ENCODE results near the gene NODAL. TPM values are rescaled to one million over a fixed set of nuclear protein-coding genes. Genes with fewer than 3 reads are reported as not detected.

Gene NODAL
- total and polyA plus RNA-seq, 2 donors: not detected

DNA sequence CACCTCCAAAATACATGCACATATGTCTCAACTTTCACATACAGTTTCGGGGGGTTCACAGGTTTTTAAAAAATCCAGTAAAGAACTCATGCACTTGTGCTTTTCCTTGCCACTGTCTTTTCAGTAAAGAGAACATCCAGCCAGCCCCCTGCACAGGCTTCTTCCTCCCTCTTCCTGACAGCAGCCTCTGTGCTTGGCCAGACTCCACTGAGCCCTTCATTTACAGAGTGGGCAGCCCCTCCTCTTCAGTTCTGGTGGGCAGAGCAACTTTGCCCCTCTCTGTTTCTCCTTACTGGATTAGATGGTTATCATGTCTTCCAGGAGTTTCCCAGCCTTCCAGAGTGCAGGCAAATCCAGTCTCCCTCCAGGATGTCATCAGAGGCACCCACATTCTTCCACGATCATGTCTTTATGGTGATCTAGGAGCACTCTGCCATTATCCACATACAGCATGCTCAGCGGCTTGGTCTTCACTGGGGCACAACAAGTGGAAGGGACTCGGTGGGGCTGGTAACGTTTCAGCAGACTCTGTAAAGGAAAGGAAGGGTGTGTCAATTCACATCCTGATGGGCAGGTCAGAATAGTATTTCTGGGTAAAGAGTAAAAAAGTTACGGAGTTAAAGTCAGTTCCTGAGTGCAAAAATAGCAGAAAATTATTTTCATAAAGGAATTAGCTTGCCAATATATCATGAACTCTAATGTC is 8.8 kb downstream of the NODAL start:
- Histone ChIP-seq H3K4me3 (ENCODE audit: low read depth, low read length) (no peak overlapping the region), H3K27ac (ENCODE audit: low read depth) (no peak overlapping the region), H3K36me3 (ENCODE audit: insufficient read depth) (peaks cover 1% of the 10 kb centered on the region), H3K4me1 (ENCODE audit: insufficient read depth) (no peaks in the 10 kb centered on the region)
- DNase-seq (ENCODE audit: extremely low spot score): no peak
- WGBS: 75% methylated on average over 6 of the region's 6 CpGs

DNA sequence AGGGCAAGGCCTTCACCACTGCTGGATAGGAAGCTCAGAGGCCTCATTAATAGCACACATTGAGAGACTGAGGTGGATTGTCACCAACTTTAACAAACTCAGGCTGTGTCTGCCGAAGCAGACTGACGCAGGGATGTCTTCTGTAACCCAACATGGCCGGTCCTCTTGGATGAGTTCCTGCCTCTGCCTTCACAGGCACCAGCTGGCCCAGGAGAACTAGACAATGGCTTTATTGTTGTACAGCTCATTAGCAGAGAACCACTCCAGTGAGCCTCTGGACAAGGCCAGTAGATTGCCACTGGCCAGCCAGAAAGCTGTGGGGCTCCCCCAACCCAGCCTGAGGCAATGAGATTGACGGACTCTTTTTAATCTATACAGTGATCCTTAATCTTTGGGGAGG is 9.4 kb downstream of the NODAL start:
- DNase-seq (ENCODE audit: extremely low spot score): no peak
- Histone ChIP-seq H3K4me3 (ENCODE audit: low read depth, low read length) (no peak overlapping the region), H3K27ac (ENCODE audit: low read depth) (no peak overlapping the region), H3K4me1 (ENCODE audit: insufficient read depth) (no peaks in the 10 kb centered on the region), H3K36me3 (ENCODE audit: insufficient read depth) (peaks cover 1% of the 10 kb centered on the region)
- 65% methylated on average over 4 of the region's 4 CpGs for WGBS

DNA sequence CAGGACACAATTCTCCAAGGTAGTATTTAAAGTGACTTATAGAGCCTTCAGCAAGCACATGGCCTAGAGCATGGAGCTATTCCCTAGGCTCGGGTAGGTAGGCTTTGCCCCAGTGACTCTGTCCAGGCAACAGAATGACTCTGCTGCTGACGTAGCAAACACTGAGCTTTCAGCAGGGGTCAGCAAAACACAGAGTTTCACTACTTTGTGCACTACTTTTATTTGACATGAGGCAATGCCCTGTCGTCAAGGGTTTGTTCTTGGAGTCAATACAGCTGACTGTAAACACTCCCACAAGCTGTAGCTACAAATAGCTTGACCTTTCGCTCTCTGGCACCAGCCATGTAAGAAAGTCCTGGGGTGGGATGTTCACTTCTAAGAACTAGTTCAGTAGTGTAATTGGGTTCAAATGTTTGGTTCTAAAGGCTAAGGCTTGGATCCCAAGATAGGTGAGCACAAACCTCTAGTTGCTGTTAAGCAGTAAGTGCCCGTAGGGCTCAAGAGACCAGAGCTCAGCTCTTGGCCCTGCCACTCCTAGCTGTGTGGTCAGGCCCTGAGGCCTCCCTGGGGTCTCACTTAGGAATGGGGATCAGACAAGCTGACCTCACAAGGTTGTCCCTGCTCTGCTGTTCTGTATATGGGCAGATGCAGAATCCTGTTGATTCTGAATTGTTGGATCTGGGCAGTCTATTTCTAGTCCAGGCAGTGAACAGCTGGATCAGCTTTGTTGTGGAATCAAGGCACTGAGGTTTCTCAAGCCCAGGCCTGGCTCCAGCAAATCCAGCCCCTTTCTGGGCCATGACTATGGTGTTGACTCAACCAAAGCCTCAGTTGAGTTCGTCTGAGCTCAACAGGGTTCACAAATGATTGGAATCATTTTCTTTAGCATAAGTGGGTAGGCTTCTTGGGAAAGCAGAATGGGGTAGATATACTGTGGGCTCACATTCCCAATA is 10.7 kb downstream of the NODAL start:
- WGBS: 22% methylated on average over 6 of the region's 6 CpGs
- no peaks in the 10 kb centered on the region for H3K4me1 ChIP-seq (ENCODE audit: insufficient read depth)

DNA sequence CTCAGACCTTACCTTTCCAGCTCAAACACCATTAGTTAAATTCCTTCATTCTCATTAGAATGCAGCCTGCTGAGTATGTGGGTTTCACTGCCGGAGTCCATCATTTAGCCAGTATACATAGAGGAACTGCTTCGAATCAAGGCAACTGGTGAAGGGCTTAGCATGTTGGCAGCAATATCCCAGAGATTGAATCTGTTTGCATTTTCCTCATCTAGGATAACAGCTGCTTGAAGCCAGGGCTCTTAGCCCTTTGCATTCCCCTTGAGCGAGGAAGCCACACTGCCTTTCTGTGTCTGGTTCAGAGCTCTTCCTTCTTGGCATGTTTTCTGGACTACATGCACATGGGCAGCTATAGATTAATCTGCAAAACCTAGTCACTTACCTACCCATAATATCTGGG is 14.7 kb downstream of the NODAL start:
- peaks cover 5% of the 10 kb centered on the region for H3K36me3 ChIP-seq (ENCODE audit: insufficient read depth)
- H3K27ac ChIP-seq (ENCODE audit: low read depth): no peak overlapping the region
- WGBS: 44% methylated on average over 3 of the region's 3 CpGs
- DNase-seq (ENCODE audit: extremely low spot score): no peak
- no peak overlapping the region for H3K4me3 ChIP-seq (ENCODE audit: low read depth, low read length)
- H3K4me1 ChIP-seq (ENCODE audit: insufficient read depth): no peaks in the 10 kb centered on the region

More for the DNA sequence above, 10.7 kb downstream of the NODAL start:
- H3K27ac ChIP-seq (ENCODE audit: low read depth): peak overlapping the region; percentile 83
- peaks cover 1% of the 10 kb centered on the region for H3K36me3 ChIP-seq (ENCODE audit: insufficient read depth)
- DNase-seq (ENCODE audit: extremely low spot score): no peak
- no peak overlapping the region for H3K4me3 ChIP-seq (ENCODE audit: low read depth, low read length)

DNA sequence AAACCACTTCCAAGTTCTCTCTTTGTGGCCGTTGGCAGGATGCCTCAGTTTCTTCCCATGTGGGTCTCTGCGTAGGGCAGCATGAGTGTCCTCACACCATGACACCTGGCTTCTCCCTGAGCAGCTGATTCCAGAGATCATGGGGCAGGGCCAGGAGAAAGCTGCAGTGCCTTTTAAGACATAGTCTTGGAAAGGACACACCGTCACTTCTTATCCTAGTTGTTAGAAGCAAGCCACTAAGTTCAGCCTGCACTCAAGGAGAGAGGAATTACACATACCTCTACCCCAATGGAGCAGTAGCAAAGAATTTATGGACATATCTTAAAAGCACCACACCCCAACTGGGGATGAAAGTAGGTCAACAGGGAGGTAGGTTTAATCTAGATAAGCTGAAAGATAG is 16.4 kb downstream of the NODAL start:
- Histone ChIP-seq H3K4me1 (ENCODE audit: insufficient read depth) (no peaks in the 10 kb centered on the region), H3K36me3 (ENCODE audit: insufficient read depth) (peaks cover 6% of the 10 kb centered on the region), H3K27ac (ENCODE audit: low read depth) (no peak overlapping the region), H3K4me3 (ENCODE audit: low read depth, low read length) (no peak overlapping the region)
- WGBS: 53% methylated on average over 3 of the region's 3 CpGs
- no peak for DNase-seq (ENCODE audit: extremely low spot score)

DNA sequence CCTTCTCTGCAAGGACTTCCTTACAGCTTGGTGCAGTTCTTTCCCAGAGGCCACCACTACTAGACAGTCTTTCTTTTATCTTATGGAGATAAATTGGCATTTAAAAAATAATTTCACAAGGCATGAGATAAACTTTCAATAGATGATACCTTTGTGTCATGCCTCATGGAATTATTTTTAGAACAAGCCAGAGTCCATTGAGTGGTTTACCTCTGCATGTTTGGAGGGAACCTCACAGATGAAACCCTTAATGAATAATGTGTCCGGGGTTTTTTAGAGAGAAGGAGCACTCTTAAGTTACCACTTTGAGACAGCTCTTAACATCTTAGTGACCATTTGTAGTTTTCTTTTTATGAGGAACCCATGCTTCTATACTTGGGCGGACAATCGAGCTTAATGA is 17.2 kb downstream of the NODAL start:
- Histone ChIP-seq H3K4me3 (ENCODE audit: low read depth, low read length) (no peak overlapping the region), H3K36me3 (ENCODE audit: insufficient read depth) (peaks cover 6% of the 10 kb centered on the region), H3K4me1 (ENCODE audit: insufficient read depth) (no peaks in the 10 kb centered on the region), H3K27ac (ENCODE audit: low read depth) (no peak overlapping the region)
- WGBS: 91% methylated on average over 3 of the region's 3 CpGs
- DNase-seq (ENCODE audit: extremely low spot score): no peak

DNA sequence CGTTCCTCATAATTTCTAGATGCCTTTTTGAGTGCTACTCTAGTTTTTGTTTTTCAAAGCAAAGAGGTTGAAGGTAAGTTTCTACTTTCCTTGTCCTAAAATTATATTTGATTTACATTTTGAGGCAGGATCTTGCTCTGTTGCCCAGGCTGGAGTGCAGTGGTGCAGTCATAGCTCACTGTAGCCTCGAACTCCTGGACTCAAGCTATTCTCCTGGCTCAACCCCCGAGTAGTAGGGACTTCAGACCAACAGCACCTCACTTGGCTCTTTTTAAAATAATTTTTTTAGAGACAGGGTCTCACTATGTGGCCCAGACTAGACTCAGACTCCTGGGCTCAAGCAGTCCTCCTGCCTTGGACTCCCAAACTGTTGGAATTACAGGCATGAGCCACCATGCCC is 22.8 kb downstream of the NODAL start:
- WGBS: 90% methylated on average over 3 of the region's 3 CpGs
- no peak for DNase-seq (ENCODE audit: extremely low spot score)
- H3K4me3 ChIP-seq (ENCODE audit: low read depth, low read length): no peak overlapping the region
- H3K27ac ChIP-seq (ENCODE audit: low read depth): no peak overlapping the region
- H3K36me3 ChIP-seq (ENCODE audit: insufficient read depth): peaks cover 4% of the 10 kb centered on the region
- H3K4me1 ChIP-seq (ENCODE audit: insufficient read depth): peaks cover 3% of the 10 kb centered on the region

DNA sequence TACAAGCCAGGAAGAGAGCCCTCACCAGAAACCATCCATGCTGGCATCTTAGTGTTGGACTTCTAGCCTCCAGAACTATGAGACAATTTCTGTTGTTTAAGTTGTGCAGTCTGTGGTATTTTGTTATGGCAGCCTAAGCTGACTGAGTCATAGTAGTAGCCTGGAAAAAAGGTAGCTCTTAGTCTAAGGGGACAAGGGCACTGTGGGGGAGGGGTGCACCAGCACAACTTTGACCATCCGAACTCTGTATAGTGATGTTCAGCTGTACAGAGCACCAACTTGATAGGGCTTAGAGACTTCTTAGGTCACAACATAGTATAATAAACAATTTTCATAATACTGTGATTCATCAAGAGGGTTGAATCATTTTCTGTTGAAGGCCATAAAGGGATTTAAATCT is 23.3 kb downstream of the NODAL start:
- no peak for DNase-seq (ENCODE audit: extremely low spot score)
- H3K4me3 ChIP-seq (ENCODE audit: low read depth, low read length): no peak overlapping the region
- H3K36me3 ChIP-seq (ENCODE audit: insufficient read depth): peaks cover 4% of the 10 kb centered on the region
- H3K4me1 ChIP-seq (ENCODE audit: insufficient read depth): peaks cover 3% of the 10 kb centered on the region
- WGBS: 52% methylated on average over 1 of the region's 1 CpG
- H3K27ac ChIP-seq (ENCODE audit: low read depth): no peak overlapping the region

DNA sequence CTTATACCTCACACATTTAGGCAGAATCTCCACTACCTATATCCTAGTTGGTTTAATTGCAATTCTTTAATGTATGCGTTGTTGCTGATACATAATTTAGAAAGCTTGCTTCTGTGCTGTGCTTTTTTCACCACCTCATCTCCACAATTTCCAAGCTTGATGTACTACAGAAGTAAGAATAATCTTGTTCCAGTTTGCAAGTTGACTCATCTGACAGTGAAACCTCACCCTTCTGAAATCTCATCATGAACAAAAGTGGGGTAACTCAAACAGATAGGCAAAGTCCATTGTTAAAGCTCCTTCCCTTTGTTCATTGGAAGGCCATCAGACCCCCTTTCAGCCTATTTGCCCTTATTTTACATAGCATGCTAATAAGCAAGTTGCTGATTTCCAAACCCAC is 23.9 kb downstream of the NODAL start:
- WGBS: 95% methylated on average over 1 of the region's 1 CpG
- peaks cover 4% of the 10 kb centered on the region for H3K36me3 ChIP-seq (ENCODE audit: insufficient read depth)
- no peak for DNase-seq (ENCODE audit: extremely low spot score)
- H3K27ac ChIP-seq (ENCODE audit: low read depth): peak overlapping the region; percentile 56
- no peak overlapping the region for H3K4me3 ChIP-seq (ENCODE audit: low read depth, low read length)
- peaks cover 3% of the 10 kb centered on the region for H3K4me1 ChIP-seq (ENCODE audit: insufficient read depth)

DNA sequence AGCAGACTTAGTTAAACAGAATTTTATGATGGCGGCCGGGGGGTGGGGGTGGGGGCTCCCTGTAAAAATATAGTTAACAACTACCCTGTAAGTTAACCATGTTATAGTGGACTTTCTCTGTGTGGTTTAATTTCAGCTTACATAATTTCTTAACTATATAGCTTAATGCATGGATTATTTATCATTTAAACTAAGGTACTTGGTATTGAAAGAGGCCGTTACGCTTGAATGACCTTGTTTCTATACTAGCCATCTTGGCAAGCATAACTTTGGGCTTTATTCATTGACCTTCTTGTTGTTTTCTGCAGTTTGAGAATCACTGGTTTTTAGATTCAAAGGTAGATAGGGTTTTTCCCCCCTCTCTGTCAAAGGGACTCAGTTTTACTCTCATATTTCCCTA is 29.1 kb downstream of the NODAL start:
- H3K4me1 ChIP-seq (ENCODE audit: insufficient read depth): peaks cover 2% of the 10 kb centered on the region
- H3K4me3 ChIP-seq (ENCODE audit: low read depth, low read length): no peak overlapping the region
- 63% methylated on average over 4 of the region's 4 CpGs for WGBS
- no peak overlapping the region for H3K27ac ChIP-seq (ENCODE audit: low read depth)
- DNase-seq (ENCODE audit: extremely low spot score): no peak
- peaks cover 6% of the 10 kb centered on the region for H3K36me3 ChIP-seq (ENCODE audit: insufficient read depth)

DNA sequence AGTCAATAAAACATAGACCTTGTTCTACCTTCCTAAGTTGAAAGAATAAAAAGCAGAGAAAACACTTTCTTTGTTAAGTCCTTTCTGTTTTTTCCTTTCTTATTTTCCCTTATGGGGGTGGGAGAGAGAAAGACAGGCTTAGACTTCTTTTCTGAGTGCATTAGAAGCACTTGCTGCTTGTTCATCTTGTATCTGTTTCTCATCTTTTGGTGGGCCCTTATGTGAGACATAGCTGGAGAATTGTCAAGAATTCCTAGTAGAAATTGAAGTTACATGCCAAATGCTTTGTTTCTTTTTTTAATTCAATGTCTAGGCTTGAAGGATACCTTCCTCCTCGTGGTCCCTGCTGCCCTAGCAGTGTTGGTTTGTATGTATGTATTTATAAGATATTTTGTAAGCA is 30.9 kb downstream of the NODAL start:
- peaks cover 2% of the 10 kb centered on the region for H3K4me1 ChIP-seq (ENCODE audit: insufficient read depth)
- 20% methylated on average over 1 of the region's 1 CpG for WGBS
- H3K36me3 ChIP-seq (ENCODE audit: insufficient read depth): peaks cover 6% of the 10 kb centered on the region
- no peak for DNase-seq (ENCODE audit: extremely low spot score)
- no peak overlapping the region for H3K4me3 ChIP-seq (ENCODE audit: low read depth, low read length)
- no peak overlapping the region for H3K27ac ChIP-seq (ENCODE audit: low read depth)

DNA sequence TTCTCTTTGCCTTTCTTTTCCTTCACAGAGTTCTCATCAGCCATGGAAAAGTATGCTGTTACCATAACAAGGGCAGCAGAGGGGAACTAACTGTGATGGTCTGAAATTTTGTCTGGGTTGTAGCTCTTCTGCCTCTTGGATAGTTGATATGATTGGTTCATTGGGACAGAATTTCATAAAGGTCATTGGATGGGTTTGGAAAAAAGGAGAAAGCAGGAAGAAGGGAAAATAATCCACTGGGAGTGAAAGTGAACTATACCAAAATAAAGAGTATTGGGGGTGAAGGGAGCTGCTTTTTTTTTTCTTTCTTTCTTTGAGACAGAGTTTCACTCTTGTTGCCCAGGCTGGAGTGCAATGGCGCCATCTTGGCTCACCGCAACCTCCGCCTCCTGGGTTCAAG is 31.7 kb downstream of the NODAL start:
- Histone ChIP-seq H3K36me3 (ENCODE audit: insufficient read depth) (peaks cover 6% of the 10 kb centered on the region), H3K4me3 (ENCODE audit: low read depth, low read length) (no peak overlapping the region), H3K4me1 (ENCODE audit: insufficient read depth) (peaks cover 2% of the 10 kb centered on the region), H3K27ac (ENCODE audit: low read depth) (no peak overlapping the region)
- WGBS: 99% methylated on average over 3 of the region's 3 CpGs
- no peak for DNase-seq (ENCODE audit: extremely low spot score)

DNA sequence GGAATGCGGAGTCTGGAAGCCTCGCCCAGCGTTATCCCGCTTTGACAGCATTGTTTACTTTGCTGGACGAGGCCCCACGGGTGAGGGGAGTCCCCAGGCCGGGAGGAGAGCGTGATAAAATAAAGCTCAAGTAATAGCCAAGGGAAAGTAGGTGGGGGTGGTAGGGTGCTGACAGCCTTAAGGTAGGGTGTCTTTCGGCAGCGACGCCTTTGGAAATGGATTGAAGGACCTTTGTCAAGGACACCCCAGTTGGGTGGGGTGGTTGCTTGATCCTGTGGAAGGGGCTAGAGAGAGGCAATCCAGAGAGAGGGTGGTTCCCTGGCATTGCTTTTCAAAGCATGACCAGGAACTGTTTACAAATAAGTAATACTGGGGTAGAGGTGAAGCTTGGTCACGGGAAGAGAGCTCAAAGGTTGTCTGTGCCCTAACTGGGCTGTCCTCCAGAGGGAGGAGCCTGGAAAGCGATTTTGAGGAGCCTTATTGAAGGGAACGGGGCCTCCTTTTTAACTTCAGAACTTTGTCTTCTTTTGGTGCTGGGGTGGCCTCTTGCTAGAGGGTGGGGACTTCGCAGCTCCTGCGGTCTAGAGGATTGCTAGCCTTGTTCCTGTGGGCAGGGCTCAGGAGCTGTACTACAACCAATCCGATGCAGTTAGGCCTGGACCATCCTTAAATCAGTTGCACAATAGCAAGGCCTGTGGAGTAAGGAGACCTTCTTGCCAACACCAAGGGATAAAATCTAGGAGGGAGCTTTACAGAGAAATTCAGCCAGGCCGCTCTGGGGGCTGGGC is 36.2 kb downstream of the NODAL start:
- 1% methylated on average over 18 of the region's 18 CpGs for WGBS
- DNase-seq (ENCODE audit: extremely low spot score): peak; percentile 73
- Histone ChIP-seq H3K27ac (ENCODE audit: low read depth) (peak overlapping the region; percentile 100), H3K4me1 (ENCODE audit: insufficient read depth) (no peaks in the 10 kb centered on the region), H3K36me3 (ENCODE audit: insufficient read depth) (peaks cover 4% of the 10 kb centered on the region), H3K4me3 (ENCODE audit: low read depth, low read length) (peak overlapping the region; percentile 98)

Data from urinary bladder (tissue), 4 donors.